ENCODE measurements around the gene VAV2.

DNA sequence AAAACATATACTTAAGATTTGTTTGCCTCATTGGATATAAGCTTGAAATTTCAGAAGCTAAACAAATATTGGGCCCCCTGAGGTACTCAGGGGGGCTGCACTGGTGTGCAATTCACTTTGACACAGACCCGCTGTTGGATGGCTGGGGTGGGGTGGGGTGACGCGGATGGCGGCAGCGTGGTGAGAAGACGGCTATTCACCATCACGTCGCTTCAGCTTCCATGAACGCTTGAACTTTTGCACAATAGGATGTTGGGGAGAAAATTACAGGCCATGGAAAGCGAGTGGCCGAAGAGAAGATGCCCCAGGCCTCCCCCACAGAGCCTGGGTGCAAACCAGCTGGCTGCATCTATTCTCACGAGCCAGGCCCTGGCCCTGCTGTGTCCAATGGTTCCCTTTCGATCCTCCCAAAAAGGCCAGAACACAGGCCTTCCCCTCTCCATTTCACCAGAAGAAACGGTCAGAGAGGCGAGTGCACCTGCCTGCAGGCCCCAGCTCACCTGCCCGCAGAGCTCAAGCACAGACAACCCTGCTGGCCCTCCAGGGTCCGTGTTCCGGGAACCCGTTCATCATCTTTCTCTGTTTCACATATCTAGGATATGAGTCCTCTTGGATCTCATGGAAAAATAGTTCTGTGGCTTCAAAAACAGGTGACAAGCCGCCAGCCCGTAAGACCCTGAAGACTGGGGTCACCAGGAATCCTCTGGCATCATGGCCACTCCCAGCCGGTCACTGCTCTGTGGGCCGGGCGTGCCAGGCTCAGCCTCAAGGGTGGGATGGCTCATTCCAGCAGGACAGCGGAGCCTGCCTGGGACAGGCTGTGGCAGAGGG is 207.2 kb downstream of the VAV2 start:
- TF ChIP-seq POLR2A (IDR thresholded peaks at IDR 0.05; ENCODE audit: low read length), result no peak
- TF ChIP-seq, protein P1, sequence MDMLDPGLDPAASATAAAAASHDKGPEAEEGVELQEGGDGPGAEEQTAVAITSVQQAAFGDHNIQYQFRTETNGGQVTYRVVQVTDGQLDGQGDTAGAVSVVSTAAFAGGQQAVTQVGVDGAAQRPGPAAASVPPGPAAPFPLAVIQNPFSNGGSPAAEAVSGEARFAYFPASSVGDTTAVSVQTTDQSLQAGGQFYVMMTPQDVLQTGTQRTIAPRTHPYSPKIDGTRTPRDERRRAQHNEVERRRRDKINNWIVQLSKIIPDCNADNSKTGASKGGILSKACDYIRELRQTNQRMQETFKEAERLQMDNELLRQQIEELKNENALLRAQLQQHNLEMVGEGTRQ (IDR thresholded peaks at IDR 0.05), result no peak
- TF ChIP-seq HDAC2 (IDR thresholded peaks at IDR 0.05), result no peak
- TF ChIP-seq, protein P2, sequence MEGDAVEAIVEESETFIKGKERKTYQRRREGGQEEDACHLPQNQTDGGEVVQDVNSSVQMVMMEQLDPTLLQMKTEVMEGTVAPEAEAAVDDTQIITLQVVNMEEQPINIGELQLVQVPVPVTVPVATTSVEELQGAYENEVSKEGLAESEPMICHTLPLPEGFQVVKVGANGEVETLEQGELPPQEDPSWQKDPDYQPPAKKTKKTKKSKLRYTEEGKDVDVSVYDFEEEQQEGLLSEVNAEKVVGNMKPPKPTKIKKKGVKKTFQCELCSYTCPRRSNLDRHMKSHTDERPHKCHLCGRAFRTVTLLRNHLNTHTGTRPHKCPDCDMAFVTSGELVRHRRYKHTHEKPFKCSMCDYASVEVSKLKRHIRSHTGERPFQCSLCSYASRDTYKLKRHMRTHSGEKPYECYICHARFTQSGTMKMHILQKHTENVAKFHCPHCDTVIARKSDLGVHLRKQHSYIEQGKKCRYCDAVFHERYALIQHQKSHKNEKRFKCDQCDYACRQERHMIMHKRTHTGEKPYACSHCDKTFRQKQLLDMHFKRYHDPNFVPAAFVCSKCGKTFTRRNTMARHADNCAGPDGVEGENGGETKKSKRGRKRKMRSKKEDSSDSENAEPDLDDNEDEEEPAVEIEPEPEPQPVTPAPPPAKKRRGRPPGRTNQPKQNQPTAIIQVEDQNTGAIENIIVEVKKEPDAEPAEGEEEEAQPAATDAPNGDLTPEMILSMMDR (IDR thresholded peaks at IDR 0.05), result no peak
- no peak for TF ChIP-seq CBX2 (IDR thresholded peaks at IDR 0.05; ENCODE audit: borderline replicate concordance, low read depth)
- TF ChIP-seq SMC3 (IDR thresholded peaks at IDR 0.05), result no peak
- TF ChIP-seq, protein P3, sequence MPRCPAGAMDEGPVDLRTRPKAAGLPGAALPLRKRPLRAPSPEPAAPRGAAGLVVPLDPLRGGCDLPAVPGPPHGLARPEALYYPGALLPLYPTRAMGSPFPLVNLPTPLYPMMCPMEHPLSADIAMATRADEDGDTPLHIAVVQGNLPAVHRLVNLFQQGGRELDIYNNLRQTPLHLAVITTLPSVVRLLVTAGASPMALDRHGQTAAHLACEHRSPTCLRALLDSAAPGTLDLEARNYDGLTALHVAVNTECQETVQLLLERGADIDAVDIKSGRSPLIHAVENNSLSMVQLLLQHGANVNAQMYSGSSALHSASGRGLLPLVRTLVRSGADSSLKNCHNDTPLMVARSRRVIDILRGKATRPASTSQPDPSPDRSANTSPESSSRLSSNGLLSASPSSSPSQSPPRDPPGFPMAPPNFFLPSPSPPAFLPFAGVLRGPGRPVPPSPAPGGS (IDR thresholded peaks at IDR 0.05), result no peak

Measured in A549 (cell line).